Left ventricle myocardium superior (tissue), 1 donor: ENCODE results near the gene GDF9. TPM values are rescaled to one million over a fixed set of nuclear protein-coding genes. Genes with fewer than 3 reads are reported as not detected.

Experiments
- total RNA-seq: library from RNA; stranded (reverse); fragmentation: NEBNext Ultra II Directional; extraction: Animal tissue kit (Norgen Biotek cat#: 25700); gene quantifications from one replicate; pipeline ENCODE4 v1.2.1, GENCODE V29; 2021
- donor health status: DM: no; HTN: yes; CAD: no; lungs with severe emphysema.

GDF9 gene
- total RNA-seq, 1 donor from 2014 or later = 0.30 TPM

Other genes with a start within 250 kb of the GDF9 start
- not detected for gene IL13, start 208.3 kb downstream of the GDF9 start, total RNA-seq
- gene IL4, start 192.5 kb downstream of the GDF9 start, total RNA-seq = not detected
- gene KIF3A, start 128.9 kb downstream of the GDF9 start, total RNA-seq = 12.4 TPM
- 0.10 TPM for gene CCNI2, start 119.0 kb downstream of the GDF9 start, total RNA-seq
- gene SEPTIN8, start 89.2 kb downstream of the GDF9 start, total RNA-seq = 30.4 TPM
- 0.17 TPM for gene SOWAHA, start 53.2 kb downstream of the GDF9 start, total RNA-seq
- 5.7 TPM for gene SHROOM1, start 35.8 kb downstream of the GDF9 start, total RNA-seq
- 1,703 TPM for gene UQCRQ, start 173 bp upstream of the GDF9 start, total RNA-seq
- 0.89 TPM for gene LEAP2, start 7.2 kb upstream of the GDF9 start, total RNA-seq
- gene AFF4, start 97.2 kb upstream of the GDF9 start, total RNA-seq = 33.0 TPM
- 16.7 TPM for gene ZCCHC10, start 160.1 kb upstream of the GDF9 start, total RNA-seq
- 74.3 TPM for gene HSPA4, start 185.5 kb upstream of the GDF9 start, total RNA-seq